ENCODE data around the gene PTPRG. TPM values are rescaled to one million over a fixed set of nuclear protein-coding genes. Genes with fewer than 3 reads are reported as not detected.
"Not testable (repeated sequence)": the region's sequence is repeated elsewhere in the genome, so short reads cannot be mapped to it uniquely, and the experiment has no call there.

PTPRG gene
- total RNA-seq, 1 donor from 2014 or later, result 11.1 TPM

- DNase-seq (ENCODE audit: low read depth) (no peak), FAIRE-seq (no peak)
- no peaks in the 10 kb centered on the region for H3K27me3 ChIP-seq (ENCODE audit: control insufficient read depth, insufficient read depth, low read length)
- no peak for TF ChIP-seq CTCF (IDR thresholded peaks at IDR 0.05; ENCODE audit: insufficient read depth, low read length, severe bottlenecking)
- H3K4me3 ChIP-seq (ENCODE audit: low read depth, low read length), result no peak overlapping the region
- H3K36me3 ChIP-seq (ENCODE audit: control insufficient read depth, insufficient read depth, low read length), result no peaks in the 10 kb centered on the region
These were observed 128.6 kb downstream of the PTPRG start for GRCh38 chr3:61690016-61690415.

GRCh38 chr3:61691466-61691865 lies 130.1 kb downstream of the PTPRG start:
- TF ChIP-seq CTCF (IDR thresholded peaks at IDR 0.05; ENCODE audit: insufficient read depth, low read length, severe bottlenecking), result no peak
- Histone ChIP-seq H3K36me3 (ENCODE audit: control insufficient read depth, insufficient read depth, low read length) (no peaks in the 10 kb centered on the region), H3K27me3 (ENCODE audit: control insufficient read depth, insufficient read depth, low read length) (no peaks in the 10 kb centered on the region), H3K4me3 (ENCODE audit: low read depth, low read length) (no peak overlapping the region)
- FAIRE-seq (no peak), DNase-seq (ENCODE audit: low read depth) (no peak)

- no peak overlapping the region for H3K4me3 ChIP-seq (ENCODE audit: low read depth, low read length)
- no peaks in the 10 kb centered on the region for H3K36me3 ChIP-seq (ENCODE audit: control insufficient read depth, insufficient read depth, low read length)
- FAIRE-seq (no peak), DNase-seq (ENCODE audit: low read depth) (no peak)
- no peaks in the 10 kb centered on the region for H3K27me3 ChIP-seq (ENCODE audit: control insufficient read depth, insufficient read depth, low read length)
- TF ChIP-seq CTCF (IDR thresholded peaks at IDR 0.05; ENCODE audit: insufficient read depth, low read length, severe bottlenecking), result no peak
These were observed 135.9 kb downstream of the PTPRG start for GRCh38 chr3:61697301-61697700.

- H3K27me3 ChIP-seq (ENCODE audit: control insufficient read depth, insufficient read depth, low read length); FAIRE-seq; H3K4me3 ChIP-seq (ENCODE audit: low read depth, low read length); H3K36me3 ChIP-seq (ENCODE audit: control insufficient read depth, insufficient read depth, low read length); DNase-seq (ENCODE audit: low read depth): not testable (repeated sequence)
These were observed 137.1 kb downstream of the PTPRG start for GRCh38 chr3:61698278-61699072.

- H3K4me3 ChIP-seq (ENCODE audit: low read depth, low read length), result no peak overlapping the region
- no peaks in the 10 kb centered on the region for H3K36me3 ChIP-seq (ENCODE audit: control insufficient read depth, insufficient read depth, low read length)
- FAIRE-seq, result no peak
- DNase-seq (ENCODE audit: low read depth), result no peak
- H3K27me3 ChIP-seq (ENCODE audit: control insufficient read depth, insufficient read depth, low read length), result no peaks in the 10 kb centered on the region
- TF ChIP-seq CTCF (IDR thresholded peaks at IDR 0.05; ENCODE audit: insufficient read depth, low read length, severe bottlenecking), result no peak
These were observed 138.3 kb downstream of the PTPRG start for GRCh38 chr3:61699622-61700021.

GRCh38 chr3:61701011-61701410 lies 139.6 kb downstream of the PTPRG start:
- DNase-seq (ENCODE audit: low read depth) (peak; percentile 93), FAIRE-seq (peak; percentile 92)
- H3K27me3 ChIP-seq (ENCODE audit: control insufficient read depth, insufficient read depth, low read length), result no peaks in the 10 kb centered on the region
- H3K4me3 ChIP-seq (ENCODE audit: low read depth, low read length), result no peak overlapping the region
- no peaks in the 10 kb centered on the region for H3K36me3 ChIP-seq (ENCODE audit: control insufficient read depth, insufficient read depth, low read length)
- TF ChIP-seq CTCF (IDR thresholded peaks at IDR 0.05; ENCODE audit: insufficient read depth, low read length, severe bottlenecking), result no peak
